Fibroblast of villous mesenchyme (primary cell): ENCODE measurements around the gene ATRNL1. TPM values are rescaled to one million over a fixed set of nuclear protein-coding genes. Genes with fewer than 3 reads are reported as not detected.
"Not testable (repeated sequence)": the region's sequence is repeated elsewhere in the genome, so short reads cannot be mapped to it uniquely, and the experiment has no call there.

ENCODE experiments used
- DNase-seq: peaks from one replicate; pipeline ENCODE4 v3.0.0-alpha.2; 2010; ENCODE audit warnings: low read depth
- H3K4me3 ChIP-seq: 2 replicates; pipeline ENCODE4 v1.5.1; 2011; ENCODE audit warnings: low read depth, mild to moderate bottlenecking, low read length
- CTCF ChIP-seq: IDR thresholded peaks from 2 replicates; pipeline ENCODE4 v1.5.1; 2012; ENCODE audit warnings: low read depth, mild to moderate bottlenecking, low read length; ENCODE audit not compliant: insufficient read depth
- total RNA-seq: library from RNA; depleted of rRNA; stranded (reverse); fragments of >200 nt; gene quantifications from 2 replicates; pipeline ENCODE4 v1.2.3, GENCODE V29; 2012

The ATRNL1 gene
- total RNA-seq, 1 donor, result 13.0 TPM

- H3K4me3 ChIP-seq, result no peak overlapping the region
- DNase-seq, result no peak
- TF ChIP-seq CTCF, result no peak
Measured at GRCh38 chr10:115103700-115104099, 10.5 kb downstream of the ATRNL1 start.

- DNase-seq, H3K4me3 ChIP-seq: not testable (repeated sequence)
Measured at GRCh38 chr10:115105411-115105810, 12.2 kb downstream of the ATRNL1 start.

- H3K4me3 ChIP-seq, result no peak overlapping the region
- DNase-seq, result no peak
- TF ChIP-seq CTCF, result no peak
Measured at GRCh38 chr10:115107830-115108229, 14.7 kb downstream of the ATRNL1 start.

- no peak for TF ChIP-seq CTCF
- peak; percentile 42 for DNase-seq
- H3K4me3 ChIP-seq, result no peak overlapping the region
Measured at GRCh38 chr10:115117301-115117700, 24.1 kb downstream of the ATRNL1 start.

GRCh38 chr10:115118346-115118745 is 25.2 kb downstream of the ATRNL1 start:
- peak; percentile 7 for DNase-seq
- no peak overlapping the region for H3K4me3 ChIP-seq
- TF ChIP-seq CTCF, result no peak

- DNase-seq, result no peak
- no peak overlapping the region for H3K4me3 ChIP-seq
- no peak for TF ChIP-seq CTCF
Measured at GRCh38 chr10:115125505-115125904, 32.3 kb downstream of the ATRNL1 start.

GRCh38 chr10:115129752-115130151 is 36.6 kb downstream of the ATRNL1 start:
- TF ChIP-seq CTCF, result peak; percentile 20
- DNase-seq, result peak; percentile 50
- no peak overlapping the region for H3K4me3 ChIP-seq

- no peak overlapping the region for H3K4me3 ChIP-seq
- TF ChIP-seq CTCF, result no peak
- DNase-seq, result no peak
Measured at GRCh38 chr10:115136616-115137015, 43.5 kb downstream of the ATRNL1 start.
